GM12878 (cell line): ENCODE data around the gene BRI3BP.

Source experiments
- RB1 ChIP-seq: fragments of 450-650 bp; formaldehyde crosslinking; IDR thresholded peaks from 2 replicates; pipeline ENCODE4 v1.6.1; 2017; ENCODE audit warnings: mild to moderate bottlenecking, borderline replicate concordance
- TF ChIP-seq, protein P1 (sequence below), 3 experiments: IDR thresholded peaks in 2 of 3; conservative IDR thresholded peaks in 1 of 3; 2 replicates each; pipeline ENCODE4 v1.5.1; 2011; ENCODE audit warnings: low read depth in 3 of 3, low read length in 3 of 3, mild to moderate bottlenecking in 3 of 3, control low read depth in 2 of 3, moderate library complexity in 2 of 3, inconsistent platforms in 1 of 3, mixed read lengths in 1 of 3; ENCODE audit not compliant: control insufficient read depth in 2 of 3, insufficient read depth in 1 of 3; ENCODE audit errors: extremely low read depth in 1 of 3
- TF ChIP-seq, protein P2 (sequence below): IDR thresholded peaks from 2 replicates; pipeline ENCODE4 v1.6.1; 2011; ENCODE audit warnings: mild to moderate bottlenecking, low read depth, low read length, moderate library complexity; ENCODE audit not compliant: insufficient replicate concordance

- TF ChIP-seq, protein P1, sequence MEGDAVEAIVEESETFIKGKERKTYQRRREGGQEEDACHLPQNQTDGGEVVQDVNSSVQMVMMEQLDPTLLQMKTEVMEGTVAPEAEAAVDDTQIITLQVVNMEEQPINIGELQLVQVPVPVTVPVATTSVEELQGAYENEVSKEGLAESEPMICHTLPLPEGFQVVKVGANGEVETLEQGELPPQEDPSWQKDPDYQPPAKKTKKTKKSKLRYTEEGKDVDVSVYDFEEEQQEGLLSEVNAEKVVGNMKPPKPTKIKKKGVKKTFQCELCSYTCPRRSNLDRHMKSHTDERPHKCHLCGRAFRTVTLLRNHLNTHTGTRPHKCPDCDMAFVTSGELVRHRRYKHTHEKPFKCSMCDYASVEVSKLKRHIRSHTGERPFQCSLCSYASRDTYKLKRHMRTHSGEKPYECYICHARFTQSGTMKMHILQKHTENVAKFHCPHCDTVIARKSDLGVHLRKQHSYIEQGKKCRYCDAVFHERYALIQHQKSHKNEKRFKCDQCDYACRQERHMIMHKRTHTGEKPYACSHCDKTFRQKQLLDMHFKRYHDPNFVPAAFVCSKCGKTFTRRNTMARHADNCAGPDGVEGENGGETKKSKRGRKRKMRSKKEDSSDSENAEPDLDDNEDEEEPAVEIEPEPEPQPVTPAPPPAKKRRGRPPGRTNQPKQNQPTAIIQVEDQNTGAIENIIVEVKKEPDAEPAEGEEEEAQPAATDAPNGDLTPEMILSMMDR (IDR thresholded peaks at IDR 0.05 in 2 of 3, conservative IDR thresholded peaks at IDR 0.05 in 1 of 3; ENCODE audit: control insufficient read depth in 2 of 3, extremely low read depth in 1 of 3, insufficient read depth in 1 of 3, low read depth in 3 of 3, low read length in 3 of 3), result no peak
- TF ChIP-seq, protein P2, sequence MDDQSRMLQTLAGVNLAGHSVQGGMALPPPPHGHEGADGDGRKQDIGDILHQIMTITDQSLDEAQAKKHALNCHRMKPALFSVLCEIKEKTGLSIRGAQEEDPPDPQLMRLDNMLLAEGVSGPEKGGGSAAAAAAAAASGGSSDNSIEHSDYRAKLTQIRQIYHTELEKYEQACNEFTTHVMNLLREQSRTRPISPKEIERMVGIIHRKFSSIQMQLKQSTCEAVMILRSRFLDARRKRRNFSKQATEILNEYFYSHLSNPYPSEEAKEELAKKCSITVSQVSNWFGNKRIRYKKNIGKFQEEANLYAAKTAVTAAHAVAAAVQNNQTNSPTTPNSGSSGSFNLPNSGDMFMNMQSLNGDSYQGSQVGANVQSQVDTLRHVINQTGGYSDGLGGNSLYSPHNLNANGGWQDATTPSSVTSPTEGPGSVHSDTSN, result no peak
- TF ChIP-seq RB1, result no peak
Measured at GRCh38 chr12:124967016-124967739, 26.3 kb upstream of the BRI3BP start.
